Measurements from ENCODE around the gene RNF213.

The RNF213 gene

DNA sequence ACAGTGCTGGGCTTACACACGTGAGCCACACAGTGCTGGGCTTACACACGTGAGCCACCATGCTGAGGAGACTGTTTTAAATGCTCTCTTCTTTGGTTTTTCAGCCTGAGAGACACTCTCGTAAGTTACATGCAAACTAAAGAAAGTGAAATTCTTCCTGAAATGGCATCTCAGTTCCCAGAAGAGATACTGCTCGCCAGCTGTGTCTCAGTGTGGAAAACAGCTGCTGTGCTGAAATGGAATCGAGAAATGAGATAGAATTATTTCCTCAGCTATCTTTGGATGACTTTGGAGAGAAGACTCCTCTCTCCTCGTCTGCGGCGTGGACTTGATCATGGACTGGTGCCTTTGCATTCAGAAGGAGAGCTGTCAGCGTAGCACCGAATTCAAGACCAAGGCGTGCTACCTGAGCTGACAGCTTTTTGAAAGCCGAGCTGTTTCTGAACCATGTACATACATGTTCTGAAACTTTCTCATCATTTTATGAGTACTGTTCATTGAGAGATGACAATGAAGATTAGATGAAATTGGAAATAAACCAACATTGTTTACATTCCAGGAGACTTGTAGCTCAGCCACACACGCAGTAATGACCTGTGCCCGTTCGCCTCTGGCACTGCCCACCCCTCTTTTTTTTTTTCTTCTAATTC lies 132.7 kb downstream of the RNF213 start:
- no peaks in the 10 kb centered on the region for H3K27me3 ChIP-seq (ENCODE audit: insufficient read depth, low read length)
- no peak overlapping the region for H3K4ac ChIP-seq (ENCODE audit: low read depth, low read length)
- H4K8ac ChIP-seq (ENCODE audit: low read depth, low read length): no peak overlapping the region
- peaks cover 8 to 19% of the 10 kb centered on the region in 2 experiments for H3K4me1 ChIP-seq (ENCODE audit: control insufficient read depth in 1 of 2, insufficient read depth in 2 of 2, low read length in 2 of 2)
- no peaks in the 10 kb centered on the region for H3K9me3 ChIP-seq (ENCODE audit: insufficient read depth, low read depth, low read length)
- H3K79me1 ChIP-seq (ENCODE audit: low read length): no peaks in the 10 kb centered on the region
- no peak overlapping the region for H3K27ac ChIP-seq (ENCODE audit: low read depth, low read length)
- no peak overlapping the region for H2BK120ac ChIP-seq (ENCODE audit: insufficient read depth, low read length, poor library complexity)
- no peak overlapping the region for H4K91ac ChIP-seq (ENCODE audit: low read depth, low read length)
- H3K9ac ChIP-seq (ENCODE audit: low read length): no peak overlapping the region
- DNase-seq: no peak
- no peak overlapping the region for H2AFZ ChIP-seq (ENCODE audit: insufficient read depth, low read length, poor library complexity)
- no peak overlapping the region for H4K12ac ChIP-seq (ENCODE audit: low read depth, low read length)
- H3K4me3 ChIP-seq (ENCODE audit: low read depth, low read length): no peak overlapping the region
- no peak overlapping the region for H3K4me2 ChIP-seq (ENCODE audit: low read length)
- H2BK5ac ChIP-seq (ENCODE audit: low read depth, low read length, poor library complexity): no peak overlapping the region
- H2BK12ac ChIP-seq (ENCODE audit: low read length): no peak overlapping the region
- H3K79me2 ChIP-seq (ENCODE audit: control insufficient read depth, insufficient read depth, low read length, poor library complexity): no peaks in the 10 kb centered on the region
- H3K14ac ChIP-seq (ENCODE audit: low read length): no peak overlapping the region
- no peak overlapping the region for H3K23ac ChIP-seq (ENCODE audit: low read length)
- no peak overlapping the region for H2AK5ac ChIP-seq (ENCODE audit: low read length)
- H3K18ac ChIP-seq (ENCODE audit: low read length): no peak overlapping the region
- H3K36me3 ChIP-seq (ENCODE audit: control insufficient read depth in 1 of 2, insufficient read depth in 2 of 2, low read length in 2 of 2): peaks cover 19 to 20% of the 10 kb centered on the region in 2 experiments
- no CpG with 5 or more reads among the region's 15 CpGs for WGBS (ENCODE audit: extremely low coverage, insufficient coverage, insufficient read length)

DNA sequence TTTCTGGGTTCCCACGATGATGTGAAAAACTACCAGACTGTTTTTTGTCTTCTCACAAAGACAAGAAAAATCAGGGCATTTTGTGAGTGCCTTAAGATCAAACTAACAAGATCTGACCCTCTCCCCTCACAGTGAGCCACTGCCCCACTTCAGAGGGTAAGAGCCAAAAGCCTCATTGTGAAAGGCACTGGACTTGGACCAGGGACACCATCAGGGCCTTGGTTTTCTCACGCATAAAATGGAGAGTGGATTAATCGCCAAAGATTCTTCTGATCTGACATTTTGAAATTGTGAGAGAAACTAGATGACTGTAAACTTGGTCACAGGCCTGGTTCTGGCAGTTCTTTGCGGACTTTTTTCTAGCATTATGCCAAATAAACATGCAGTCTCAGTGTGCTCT lies 133.3 kb downstream of the RNF213 start:
- H4K8ac ChIP-seq (ENCODE audit: low read depth, low read length): no peak overlapping the region
- H4K91ac ChIP-seq (ENCODE audit: low read depth, low read length): no peak overlapping the region
- H3K27ac ChIP-seq (ENCODE audit: low read depth, low read length): no peak overlapping the region
- no CpG with 5 or more reads among the region's 4 CpGs for WGBS (ENCODE audit: extremely low coverage, insufficient coverage, insufficient read length)
- no peak overlapping the region for H2BK12ac ChIP-seq (ENCODE audit: low read length)
- no peak overlapping the region for H3K4me3 ChIP-seq (ENCODE audit: low read depth, low read length)
- no peak overlapping the region for H3K18ac ChIP-seq (ENCODE audit: low read length)
- no peak overlapping the region for H3K23ac ChIP-seq (ENCODE audit: low read length)
- no peak overlapping the region for H3K14ac ChIP-seq (ENCODE audit: low read length)
- no peak overlapping the region for H4K12ac ChIP-seq (ENCODE audit: low read depth, low read length)
- H3K79me1 ChIP-seq (ENCODE audit: low read length): no peaks in the 10 kb centered on the region
- H3K4ac ChIP-seq (ENCODE audit: low read depth, low read length): no peak overlapping the region
- H3K9ac ChIP-seq (ENCODE audit: low read length): no peak overlapping the region
- H3K27me3 ChIP-seq (ENCODE audit: insufficient read depth, low read length): no peaks in the 10 kb centered on the region
- H3K9me3 ChIP-seq (ENCODE audit: insufficient read depth, low read depth, low read length): no peaks in the 10 kb centered on the region
- H3K4me1 ChIP-seq (ENCODE audit: control insufficient read depth in 1 of 2, insufficient read depth in 2 of 2, low read length in 2 of 2): peaks cover 8 to 15% of the 10 kb centered on the region in 2 experiments
- H3K4me2 ChIP-seq (ENCODE audit: low read length): no peak overlapping the region
- no peak for DNase-seq
- no peak overlapping the region for H2AFZ ChIP-seq (ENCODE audit: insufficient read depth, low read length, poor library complexity)
- H3K36me3 ChIP-seq (ENCODE audit: control insufficient read depth in 1 of 2, insufficient read depth in 2 of 2, low read length in 2 of 2): peaks cover 14 to 15% of the 10 kb centered on the region in 2 experiments
- no peak overlapping the region for H2AK5ac ChIP-seq (ENCODE audit: low read length)
- H3K79me2 ChIP-seq (ENCODE audit: control insufficient read depth, insufficient read depth, low read length, poor library complexity): no peaks in the 10 kb centered on the region
- no peak overlapping the region for H2BK5ac ChIP-seq (ENCODE audit: low read depth, low read length, poor library complexity)
- no peak overlapping the region for H2BK120ac ChIP-seq (ENCODE audit: insufficient read depth, low read length, poor library complexity)

DNA sequence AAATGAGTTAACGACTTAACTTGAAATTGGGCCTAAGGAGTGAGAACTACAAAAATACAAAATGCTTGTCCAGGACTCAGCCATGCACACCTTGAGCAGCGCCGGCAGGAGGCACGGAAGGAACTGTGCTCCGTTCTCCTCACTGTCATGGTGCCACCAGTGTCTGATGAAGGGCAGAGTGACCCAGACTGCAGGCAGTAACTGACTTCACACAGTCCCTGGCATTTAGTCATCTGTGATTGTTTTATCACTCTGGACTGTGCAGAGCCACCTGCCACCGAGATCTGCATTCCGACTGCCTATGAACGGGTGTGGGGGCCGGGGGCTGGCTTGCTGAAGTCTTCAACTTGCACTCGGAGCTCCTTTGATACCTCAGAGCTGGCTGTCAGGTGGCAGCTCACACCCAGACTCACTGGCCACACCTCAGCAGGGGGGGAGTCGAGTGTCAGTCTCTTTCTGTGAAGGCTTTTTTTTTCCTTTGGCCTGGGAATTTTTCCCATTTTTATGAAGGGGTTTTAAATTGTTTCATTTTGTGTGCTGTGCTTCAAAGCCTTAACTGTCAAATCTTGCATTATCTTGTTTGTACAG lies 134.1 kb downstream of the RNF213 start:
- no CpG with 5 or more reads among the region's 11 CpGs for WGBS (ENCODE audit: extremely low coverage, insufficient coverage, insufficient read length)

DNA sequence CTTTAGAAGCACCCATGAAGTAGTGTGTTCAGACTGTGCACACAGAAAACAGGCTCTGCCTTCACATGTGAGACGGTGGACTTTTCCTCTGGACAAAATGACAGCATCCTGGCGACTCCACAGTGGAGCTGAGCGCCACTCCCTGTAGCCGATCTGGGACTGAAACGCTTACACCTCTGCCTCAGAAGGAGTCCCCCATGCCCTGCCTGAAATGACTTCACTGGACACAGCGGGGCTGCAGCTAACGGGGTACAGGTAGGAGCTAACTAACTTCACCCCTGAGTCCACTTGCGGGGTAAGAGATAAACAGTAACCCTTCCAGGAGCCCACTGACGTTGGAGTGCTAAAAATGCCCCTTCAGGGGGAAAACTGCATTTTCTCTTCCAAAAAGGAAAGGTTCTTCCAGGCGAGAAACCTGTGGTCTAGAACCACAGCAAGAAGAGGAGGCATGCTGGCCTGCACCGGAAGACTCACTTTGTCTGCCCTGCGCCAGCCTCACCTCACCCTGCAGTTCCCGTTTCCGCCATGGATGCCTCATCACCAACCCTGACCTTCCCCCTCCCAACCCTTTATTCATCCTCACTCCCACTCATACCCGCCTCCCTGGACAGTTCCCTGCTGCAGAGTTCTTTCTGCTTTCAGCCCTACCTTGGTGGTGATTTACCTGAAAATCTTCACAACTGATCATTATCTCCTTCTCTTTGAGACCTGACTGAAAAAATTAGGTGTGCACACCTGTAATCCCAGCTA lies 134.9 kb downstream of the RNF213 start:
- Histone ChIP-seq H3K79me1 (ENCODE audit: low read length) (no peaks in the 10 kb centered on the region), H3K18ac (ENCODE audit: low read length) (no peak overlapping the region), H3K4me1 (ENCODE audit: control insufficient read depth in 1 of 2, insufficient read depth in 2 of 2, low read length in 2 of 2) (peaks cover 0 to 4% of the 10 kb centered on the region in 2 experiments), H3K14ac (ENCODE audit: low read length) (no peak overlapping the region), H3K9ac (ENCODE audit: low read length) (no peak overlapping the region), H3K27ac (ENCODE audit: low read depth, low read length) (no peak overlapping the region), H3K4me2 (ENCODE audit: low read length) (no peak overlapping the region), H3K4ac (ENCODE audit: low read depth, low read length) (no peak overlapping the region), H3K23ac (ENCODE audit: low read length) (no peak overlapping the region), H4K8ac (ENCODE audit: low read depth, low read length) (no peak overlapping the region), H3K79me2 (ENCODE audit: control insufficient read depth, insufficient read depth, low read length, poor library complexity) (no peaks in the 10 kb centered on the region), H4K91ac (ENCODE audit: low read depth, low read length) (no peak overlapping the region), H3K36me3 (ENCODE audit: control insufficient read depth in 1 of 2, insufficient read depth in 2 of 2, low read length in 2 of 2) (peaks cover 8% of the 10 kb centered on the region in 2 experiments), H3K9me3 (ENCODE audit: insufficient read depth, low read depth, low read length) (no peaks in the 10 kb centered on the region), H2AFZ (ENCODE audit: insufficient read depth, low read length, poor library complexity) (no peak overlapping the region), H2BK5ac (ENCODE audit: low read depth, low read length, poor library complexity) (no peak overlapping the region), H2BK120ac (ENCODE audit: insufficient read depth, low read length, poor library complexity) (no peak overlapping the region), H4K12ac (ENCODE audit: low read depth, low read length) (no peak overlapping the region), H2AK5ac (ENCODE audit: low read length) (no peak overlapping the region), H3K27me3 (ENCODE audit: insufficient read depth, low read length) (no peaks in the 10 kb centered on the region), H2BK12ac (ENCODE audit: low read length) (no peak overlapping the region), H3K4me3 (ENCODE audit: low read depth, low read length) (no peak overlapping the region)
- WGBS (ENCODE audit: extremely low coverage, insufficient coverage, insufficient read length): no CpG with 5 or more reads among the region's 15 CpGs
- peak in 1 of 2 donors; percentile 34 for DNase-seq

More for the DNA sequence above, 134.1 kb downstream of the RNF213 start:
- H2AK5ac ChIP-seq (ENCODE audit: low read length): no peak overlapping the region
- DNase-seq: no peak
- no peaks in the 10 kb centered on the region for H3K9me3 ChIP-seq (ENCODE audit: insufficient read depth, low read depth, low read length)
- H3K36me3 ChIP-seq (ENCODE audit: control insufficient read depth in 1 of 2, insufficient read depth in 2 of 2, low read length in 2 of 2): peaks cover 8 to 10% of the 10 kb centered on the region in 2 experiments
- H2BK120ac ChIP-seq (ENCODE audit: insufficient read depth, low read length, poor library complexity): no peak overlapping the region
- no peaks in the 10 kb centered on the region for H3K79me1 ChIP-seq (ENCODE audit: low read length)
- no peak overlapping the region for H3K14ac ChIP-seq (ENCODE audit: low read length)
- no peak overlapping the region for H3K4me3 ChIP-seq (ENCODE audit: low read depth, low read length)
- no peaks in the 10 kb centered on the region for H3K79me2 ChIP-seq (ENCODE audit: control insufficient read depth, insufficient read depth, low read length, poor library complexity)
- H2BK5ac ChIP-seq (ENCODE audit: low read depth, low read length, poor library complexity): no peak overlapping the region
- H3K9ac ChIP-seq (ENCODE audit: low read length): no peak overlapping the region
- H4K8ac ChIP-seq (ENCODE audit: low read depth, low read length): no peak overlapping the region
- peaks cover 3 to 8% of the 10 kb centered on the region in 2 experiments for H3K4me1 ChIP-seq (ENCODE audit: control insufficient read depth in 1 of 2, insufficient read depth in 2 of 2, low read length in 2 of 2)
- no peak overlapping the region for H3K4me2 ChIP-seq (ENCODE audit: low read length)
- H3K27ac ChIP-seq (ENCODE audit: low read depth, low read length): no peak overlapping the region
- H3K23ac ChIP-seq (ENCODE audit: low read length): no peak overlapping the region
- H3K4ac ChIP-seq (ENCODE audit: low read depth, low read length): no peak overlapping the region
- H2AFZ ChIP-seq (ENCODE audit: insufficient read depth, low read length, poor library complexity): no peak overlapping the region
- H3K27me3 ChIP-seq (ENCODE audit: insufficient read depth, low read length): no peaks in the 10 kb centered on the region
- no peak overlapping the region for H3K18ac ChIP-seq (ENCODE audit: low read length)
- no peak overlapping the region for H4K12ac ChIP-seq (ENCODE audit: low read depth, low read length)
- no peak overlapping the region for H4K91ac ChIP-seq (ENCODE audit: low read depth, low read length)
- no peak overlapping the region for H2BK12ac ChIP-seq (ENCODE audit: low read length)
